ENCODE results near the gene NBR1.
"Not testable (repeated sequence)": the region's sequence is repeated elsewhere in the genome, so short reads cannot be mapped to it uniquely, and the experiment has no call there.

NBR1 gene

GRCh38 chr17:43170766-43171585, at the start of gene NBR1:
Gene NBR1, plus strand, starts transcription at chr17:43171214. Its CDS starts 4,586 bp downstream, at chr17:43175800.
- H3K4me3 ChIP-seq (ENCODE audit: low read length): peak within 1 kb of the TSS; percentile 86
- no peak for TF ChIP-seq ZNF274 (IDR thresholded peaks at IDR 0.05; ENCODE audit: low read depth, low read length)

- H3K4me3 ChIP-seq (ENCODE audit: low read length): peak within 1 kb of the TSS; percentile 92
- TF ChIP-seq ZNF274 (IDR thresholded peaks at IDR 0.05; ENCODE audit: low read depth, low read length): no peak
Observed at GRCh38 chr17:43125133-43125966, 45.7 kb upstream of the NBR1 start, which contains the start of gene BRCA1. Gene BRCA1, minus strand, starts transcription at chr17:43125364. Its CDS starts 1,268 bp downstream, at chr17:43124096.

GRCh38 chr17:43125967-43126910, 44.8 kb upstream of the NBR1 start:
- TF ChIP-seq ZNF274 (IDR thresholded peaks at IDR 0.05; ENCODE audit: low read depth, low read length): no peak

GRCh38 chr17:43126911-43127290, 44.1 kb upstream of the NBR1 start:
- H3K4me3 ChIP-seq (ENCODE audit: low read length): peak overlapping the region; percentile 92; the same call in 1 of the 2 replicates
- no peak for TF ChIP-seq ZNF274 (IDR thresholded peaks at IDR 0.05; ENCODE audit: low read depth, low read length)

More at GRCh38 chr17:43125967-43126910, 44.8 kb upstream of the NBR1 start:
- peak overlapping the region; percentile 92 for H3K4me3 ChIP-seq (ENCODE audit: low read length)

- not testable (repeated sequence) for H3K4me3 ChIP-seq (ENCODE audit: low read length)
Observed at GRCh38 chr17:43127333-43127876, 43.6 kb upstream of the NBR1 start.

GRCh38 chr17:43129671-43130010, 41.4 kb upstream of the NBR1 start:
- TF ChIP-seq ZNF274 (IDR thresholded peaks at IDR 0.05; ENCODE audit: low read depth, low read length): no peak
- H3K4me3 ChIP-seq (ENCODE audit: low read length): no peak overlapping the region

GRCh38 chr17:43132117-43132516, 38.9 kb upstream of the NBR1 start:
- no peak for TF ChIP-seq ZNF274 (IDR thresholded peaks at IDR 0.05; ENCODE audit: low read depth, low read length)
- H3K4me3 ChIP-seq (ENCODE audit: low read length): no peak overlapping the region

GRCh38 chr17:43133439-43133838, 37.6 kb upstream of the NBR1 start:
- H3K4me3 ChIP-seq (ENCODE audit: low read length): not testable (repeated sequence)

- no peak overlapping the region for H3K4me3 ChIP-seq (ENCODE audit: low read length)
- TF ChIP-seq ZNF274 (IDR thresholded peaks at IDR 0.05; ENCODE audit: low read depth, low read length): no peak
Observed at GRCh38 chr17:43134774-43135453, 36.1 kb upstream of the NBR1 start.

- H3K4me3 ChIP-seq (ENCODE audit: low read length): no peak overlapping the region
- no peak for TF ChIP-seq ZNF274 (IDR thresholded peaks at IDR 0.05; ENCODE audit: low read depth, low read length)
Observed at GRCh38 chr17:43135454-43135819, 35.6 kb upstream of the NBR1 start.

GRCh38 chr17:43136574-43136973, 34.4 kb upstream of the NBR1 start:
- not testable (repeated sequence) for H3K4me3 ChIP-seq (ENCODE audit: low read length)

- H3K4me3 ChIP-seq (ENCODE audit: low read length): not testable (repeated sequence)
Observed at GRCh38 chr17:43138531-43138930, 32.5 kb upstream of the NBR1 start.
